ENCODE results near the gene SERPINH1.

Gene SERPINH1

DNA sequence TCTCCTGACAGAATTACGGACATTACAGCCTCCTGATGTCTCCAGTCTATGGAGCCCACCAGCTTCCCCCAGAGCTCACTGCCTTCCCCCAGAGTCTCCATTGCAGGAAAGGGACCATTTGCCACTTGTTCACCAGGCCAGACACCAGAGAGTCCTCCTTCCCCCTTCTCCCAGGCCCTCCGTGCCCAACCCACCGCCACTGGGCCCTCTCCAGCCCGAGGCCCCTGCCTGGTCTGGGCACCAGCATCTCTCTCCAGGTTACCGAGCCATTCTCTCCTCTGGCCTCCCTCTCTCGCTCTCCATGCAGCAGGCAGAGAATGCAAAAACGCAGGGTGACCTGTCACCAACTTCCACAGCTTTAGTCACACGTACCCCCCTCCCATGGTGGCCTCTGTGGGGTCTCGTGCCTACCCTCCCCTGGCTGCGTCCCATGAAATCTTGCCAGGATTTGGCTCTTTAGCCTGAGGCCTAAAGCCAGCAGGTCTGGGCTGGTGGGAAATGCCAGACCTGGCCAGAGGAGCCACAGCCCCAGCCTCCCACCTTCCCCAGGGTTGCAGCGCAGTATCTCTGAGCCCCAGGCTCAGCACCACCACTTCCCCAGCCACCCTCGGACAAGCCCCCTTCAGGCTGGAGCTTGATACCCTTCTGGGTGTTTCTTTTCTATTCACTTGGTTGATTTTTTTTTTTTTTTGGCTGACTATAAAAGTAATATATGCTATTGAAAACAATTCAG is 6.8 kb upstream of the SERPINH1 start:
- no peak for DNase-seq

DNA sequence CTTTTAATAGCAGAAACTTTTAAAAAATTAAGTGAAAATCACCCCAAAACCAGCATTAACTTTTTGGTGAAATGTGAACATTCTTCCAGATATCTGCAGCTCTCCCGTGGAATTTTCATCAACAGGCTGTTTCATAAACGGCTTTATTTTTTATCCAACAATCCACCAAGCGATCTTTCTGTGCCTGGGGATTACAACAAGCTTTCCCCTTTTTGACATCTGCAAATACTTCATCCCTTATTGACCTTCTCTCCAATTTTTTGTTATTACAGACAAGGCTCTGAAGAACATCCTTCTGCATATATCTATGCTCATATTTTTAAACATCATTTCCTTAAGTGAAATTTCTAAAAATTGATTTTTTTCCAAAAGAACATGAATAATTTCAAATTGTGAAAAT is 5.8 kb upstream of the SERPINH1 start:
- no peak for DNase-seq

DNA sequence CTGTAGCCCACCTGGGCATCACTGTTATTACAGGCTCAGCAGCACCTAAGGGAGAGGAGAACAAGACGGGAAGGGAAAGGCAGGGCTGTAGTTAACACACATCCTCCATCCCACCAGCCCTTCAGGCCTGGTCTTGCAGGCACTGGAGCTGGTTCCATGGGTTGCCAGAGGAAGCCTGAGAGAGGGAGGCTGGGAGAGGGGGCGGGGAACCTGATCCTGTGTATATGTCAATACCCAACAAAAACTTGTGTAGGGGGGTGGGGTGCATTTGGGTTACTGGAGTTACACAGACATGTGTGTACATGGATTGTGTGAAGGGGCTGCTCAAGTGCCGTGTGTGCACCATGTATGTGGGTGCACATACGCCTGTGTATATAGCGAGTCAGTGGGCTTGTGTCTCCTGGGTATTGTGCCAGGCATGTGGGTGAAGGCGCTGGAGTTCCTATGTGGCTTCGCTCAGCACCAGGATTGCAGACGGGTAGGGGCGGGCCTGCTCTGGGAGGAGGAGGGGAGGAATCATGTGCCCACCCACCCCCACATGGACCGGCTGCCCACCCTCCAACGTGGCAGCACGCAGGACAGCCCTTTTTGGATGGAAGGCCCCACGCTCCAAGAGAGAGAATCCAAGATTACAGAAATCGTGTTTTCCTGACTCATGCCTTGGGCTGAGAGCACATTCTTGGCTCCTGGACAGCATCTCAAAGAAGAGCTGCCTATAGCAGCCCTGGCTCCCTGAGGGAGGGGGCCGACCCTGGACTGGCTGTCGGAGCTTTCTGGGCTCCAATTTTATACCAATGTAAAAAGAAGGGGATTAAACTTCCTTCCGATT is 4.2 kb upstream of the SERPINH1 start:
- DNase-seq = peak; percentile 98

DNA sequence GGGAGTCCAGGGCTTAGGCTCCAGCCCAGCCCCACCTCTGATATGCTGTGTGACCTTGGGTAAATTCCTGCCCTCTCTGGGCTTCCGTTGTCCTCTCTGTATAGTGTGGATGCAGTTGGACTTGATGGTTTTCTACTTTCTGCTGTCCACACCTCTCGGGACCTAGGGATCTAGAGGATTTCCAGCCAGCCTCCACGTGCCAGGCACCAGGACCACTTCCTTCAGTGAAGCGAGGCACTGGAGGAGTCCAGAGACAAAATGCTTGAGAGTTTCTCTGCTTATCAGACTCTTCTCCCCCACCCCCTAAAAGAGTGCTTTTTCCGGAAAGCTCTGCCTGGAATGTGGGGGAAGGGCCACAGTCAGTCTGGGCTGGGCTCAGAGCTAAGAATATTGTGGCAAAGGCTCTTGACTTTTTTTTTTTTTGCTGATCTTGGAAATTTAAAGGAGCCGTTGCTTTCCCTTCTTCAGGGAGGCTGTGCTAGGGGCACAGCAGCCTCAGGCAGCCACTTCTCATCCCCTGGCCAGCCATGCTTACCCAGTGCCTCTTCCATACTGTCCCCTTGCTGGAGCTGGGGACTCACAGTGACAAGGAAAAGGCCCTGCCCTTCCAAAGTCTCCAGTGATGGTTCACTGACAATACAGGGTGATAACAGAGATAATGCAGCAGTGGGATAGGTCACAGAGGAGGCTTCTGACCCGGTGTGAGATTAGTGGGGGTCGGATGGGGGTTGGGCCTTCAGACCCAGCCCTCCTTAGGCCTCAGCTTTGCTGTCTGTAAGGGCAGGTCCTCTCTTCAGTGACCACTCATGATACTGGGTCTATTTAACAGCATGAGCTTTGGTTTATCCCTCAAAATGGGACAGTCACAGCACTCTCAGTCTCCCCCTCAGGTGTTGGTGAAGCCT is 2.9 kb upstream of the SERPINH1 start:
- peak; percentile 95 for DNase-seq

DNA sequence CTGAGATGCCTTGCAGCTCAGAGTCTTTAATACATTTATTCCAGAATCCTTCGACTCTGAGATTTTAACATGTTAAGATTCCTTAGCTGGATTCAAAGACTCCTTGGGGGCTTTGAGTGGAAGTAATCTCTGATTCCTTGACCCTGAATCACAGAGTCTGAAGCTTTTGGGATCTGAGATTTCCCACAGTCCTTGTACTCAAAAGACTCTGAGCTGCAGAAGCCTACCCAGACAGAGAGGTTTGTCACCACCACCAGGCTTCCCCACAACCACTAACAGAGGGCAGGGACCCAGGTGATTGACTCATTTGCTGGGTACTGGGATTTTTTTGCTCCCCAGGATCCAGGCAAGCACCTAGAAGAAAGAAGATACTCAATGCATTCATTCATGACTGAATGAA is 1.4 kb upstream of the SERPINH1 start:
- peak; percentile 66 for DNase-seq

DNA sequence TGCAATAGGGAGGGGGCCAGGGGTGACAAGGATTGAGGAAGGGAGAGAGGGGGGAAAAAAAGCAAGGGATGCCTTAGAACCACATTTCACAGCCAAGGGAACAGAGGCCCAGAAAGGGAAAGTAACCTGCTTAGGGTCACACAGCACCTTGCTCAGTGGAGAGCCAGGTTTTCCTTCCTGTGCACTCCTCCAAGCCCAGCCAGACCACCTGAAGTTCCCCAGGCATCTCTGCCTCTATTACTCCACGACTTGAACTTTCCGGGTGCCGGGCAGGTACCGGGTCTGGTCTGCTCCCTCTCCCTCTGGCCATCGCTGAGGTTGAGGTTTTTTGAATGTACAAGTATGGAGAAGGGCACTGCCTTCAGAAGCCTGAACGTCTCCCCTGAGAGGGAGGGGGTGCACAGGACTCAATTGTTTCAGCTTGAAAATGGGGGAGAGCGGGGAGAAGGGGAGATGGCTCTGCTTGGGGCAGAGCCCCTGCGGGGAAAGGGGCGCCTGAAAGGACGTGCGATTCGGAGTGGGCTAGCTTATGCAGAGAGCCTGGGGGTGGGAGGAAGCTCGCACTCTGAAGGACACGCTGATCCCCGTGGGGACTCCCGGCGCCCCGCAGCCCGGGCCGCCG is 516 bp upstream of the SERPINH1 start:
- no peak for DNase-seq

DNA sequence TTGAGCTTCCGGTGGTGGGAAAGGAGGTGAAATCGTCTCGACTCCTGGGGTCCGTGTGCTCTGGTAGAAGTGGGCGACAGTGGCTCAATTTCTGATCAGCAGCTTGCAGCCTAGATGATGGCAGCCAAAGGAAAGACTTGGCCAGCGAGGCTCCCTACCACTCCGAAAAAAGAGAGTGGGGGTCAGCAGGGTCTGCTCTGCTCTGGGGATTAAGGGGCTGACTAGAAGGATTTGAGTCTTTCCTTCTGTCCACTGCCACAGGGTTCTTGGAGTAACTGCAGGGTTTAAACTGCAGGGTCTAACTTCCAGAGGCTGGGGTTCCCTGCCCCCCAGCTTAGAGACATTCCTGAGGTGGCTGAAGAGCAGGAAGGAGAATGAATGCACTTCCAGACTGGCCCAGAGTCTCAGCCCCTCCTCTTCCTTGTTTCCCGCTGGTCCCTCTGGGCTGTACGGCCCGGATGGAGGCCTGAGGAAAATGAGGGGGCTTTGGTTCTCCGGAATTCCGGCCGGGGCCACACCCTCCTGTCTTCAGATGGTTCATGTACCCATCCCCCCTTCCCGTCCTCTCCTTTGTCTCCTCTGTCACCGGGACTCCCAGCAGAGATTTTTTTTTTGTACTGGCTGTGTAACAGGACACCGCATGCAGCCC is 907 bp downstream of the SERPINH1 start:
- DNase-seq = peak; percentile 86

DNA sequence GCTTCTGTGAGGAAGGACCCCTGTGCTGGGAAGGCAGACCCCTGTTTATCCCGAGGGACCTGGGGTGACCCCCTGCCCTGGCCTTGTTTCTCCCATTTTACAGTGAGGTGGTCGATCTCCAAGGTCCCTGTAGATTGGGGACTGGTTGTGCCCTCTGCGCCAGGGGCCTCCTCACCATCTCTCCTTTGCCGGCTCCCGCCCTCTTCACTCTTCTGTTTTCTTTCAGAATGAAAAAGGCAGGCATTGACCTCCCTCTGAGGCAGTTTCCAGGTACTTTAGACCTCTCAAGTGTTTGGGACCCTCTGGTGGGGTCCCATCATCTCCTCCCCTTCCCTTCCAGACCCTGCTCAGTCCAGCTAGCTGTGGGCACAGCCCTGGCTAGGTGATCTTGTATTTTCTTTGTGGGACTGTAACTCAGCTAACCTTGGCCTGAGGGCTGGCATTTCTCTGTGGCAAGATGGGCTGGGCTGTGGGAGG is 1.5 kb downstream of the SERPINH1 start:
- no peak for DNase-seq

DNA sequence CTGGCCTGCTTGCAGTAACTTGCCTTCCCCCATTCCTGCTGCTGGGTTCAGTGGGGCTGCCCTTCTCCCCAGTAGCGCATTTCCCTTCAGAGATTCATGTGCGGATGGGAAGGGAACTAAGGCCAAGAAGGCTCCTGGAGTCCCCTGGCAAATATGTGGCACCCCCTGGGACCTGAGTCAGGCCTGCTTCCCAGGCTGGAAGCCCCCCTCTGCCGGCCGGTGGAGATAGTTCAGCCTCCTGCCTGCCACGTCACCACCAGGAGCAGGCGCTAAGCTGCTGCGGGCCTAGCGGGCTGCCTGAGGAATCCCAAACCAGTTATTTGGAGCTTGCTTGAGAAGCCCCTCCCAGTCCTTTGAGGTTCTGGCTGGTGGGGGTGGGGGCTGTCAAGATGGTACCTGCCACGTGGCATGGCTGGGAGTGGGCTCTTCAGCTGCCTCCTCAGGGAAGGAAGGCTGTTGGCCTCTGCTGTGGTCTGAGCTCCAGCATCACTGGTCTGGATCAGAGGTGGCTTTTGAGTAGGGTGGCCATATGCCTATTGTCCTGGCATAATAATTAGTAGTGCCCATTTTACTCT is 2.0 kb downstream of the SERPINH1 start:
- DNase-seq = peak; percentile 96

DNA sequence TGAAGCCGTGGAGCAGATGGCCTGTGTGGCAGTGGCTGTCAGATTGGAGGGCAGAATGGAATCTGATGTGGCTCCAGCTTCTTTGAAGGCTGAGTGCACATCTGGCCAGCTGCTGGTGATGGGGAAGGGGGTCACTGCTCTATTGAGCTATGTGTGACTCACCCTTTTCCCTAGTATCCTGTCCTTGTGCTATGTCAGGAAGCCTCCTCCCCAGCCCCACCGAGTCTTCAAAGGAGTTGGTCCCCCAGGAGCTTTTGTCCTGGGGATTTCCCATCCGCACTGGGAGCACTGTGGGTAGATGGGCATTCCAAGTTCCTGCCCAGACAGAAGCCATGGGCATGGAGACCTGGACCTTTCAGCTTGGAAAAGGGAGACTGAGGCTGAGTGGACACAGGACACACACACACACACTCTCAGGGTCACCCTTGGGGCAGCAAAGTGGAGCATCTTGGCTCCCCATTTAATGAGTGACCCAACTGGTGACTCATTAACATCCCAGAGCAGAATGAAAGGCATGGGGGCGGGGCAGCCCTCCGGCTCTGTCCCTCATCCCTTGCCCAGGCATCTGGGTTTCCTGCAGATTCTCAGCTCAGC is 3.3 kb downstream of the SERPINH1 start:
- peak; percentile 84 for DNase-seq

DNA sequence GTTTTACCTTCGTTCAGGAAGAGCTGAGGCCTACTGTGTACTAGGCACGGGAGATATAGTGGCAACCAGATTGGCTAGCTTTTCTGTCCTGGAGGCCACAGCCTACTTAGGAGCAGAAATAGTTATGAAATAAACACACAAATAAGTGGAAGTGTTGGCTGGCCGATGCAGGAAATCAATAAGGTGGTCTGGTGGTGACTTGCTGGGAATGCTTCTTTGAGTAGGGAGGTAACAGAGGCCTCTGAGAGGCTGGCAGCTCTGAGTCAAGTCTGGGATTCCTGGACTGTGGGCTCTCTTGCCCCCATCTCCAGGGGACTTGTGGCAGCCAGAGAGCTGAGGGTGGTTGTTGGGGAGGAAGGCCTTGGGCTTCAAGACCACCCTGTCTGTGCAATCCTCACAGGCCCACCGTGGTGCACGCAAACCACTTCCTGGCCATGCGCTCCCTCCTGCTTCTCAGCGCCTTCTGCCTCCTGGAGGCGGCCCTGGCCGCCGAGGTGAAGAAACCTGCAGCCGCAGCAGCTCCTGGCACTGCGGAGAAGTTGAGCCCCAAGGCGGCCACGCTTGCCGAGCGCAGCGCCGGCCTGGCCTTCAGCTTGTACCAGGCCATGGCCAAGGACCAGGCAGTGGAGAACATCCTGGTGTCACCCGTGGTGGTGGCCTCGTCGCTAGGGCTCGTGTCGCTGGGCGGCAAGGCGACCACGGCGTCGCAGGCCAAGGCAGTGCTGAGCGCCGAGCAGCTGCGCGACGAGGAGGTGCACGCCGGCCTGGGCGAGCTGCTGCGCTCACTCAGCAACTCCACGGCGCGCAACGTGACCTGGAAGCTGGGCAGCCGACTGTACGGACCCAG is 4.1 kb downstream of the SERPINH1 start:
- DNase-seq = no peak

DNA sequence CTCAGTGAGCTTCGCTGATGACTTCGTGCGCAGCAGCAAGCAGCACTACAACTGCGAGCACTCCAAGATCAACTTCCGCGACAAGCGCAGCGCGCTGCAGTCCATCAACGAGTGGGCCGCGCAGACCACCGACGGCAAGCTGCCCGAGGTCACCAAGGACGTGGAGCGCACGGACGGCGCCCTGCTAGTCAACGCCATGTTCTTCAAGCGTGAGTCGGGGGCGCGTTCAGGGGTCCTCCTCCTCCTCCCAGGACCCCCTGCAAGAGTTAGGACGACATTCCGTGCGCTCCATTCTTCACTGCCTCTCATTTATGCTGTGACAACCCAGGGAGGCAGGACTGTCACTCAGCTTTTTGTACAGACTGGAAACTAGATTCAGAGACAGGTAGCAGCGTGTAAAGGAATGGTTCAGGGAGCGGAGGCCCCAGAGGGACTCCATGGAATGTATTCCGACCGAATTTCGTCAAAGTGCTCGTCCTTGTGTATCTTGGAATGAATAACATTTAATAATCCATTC is 4.8 kb downstream of the SERPINH1 start:
- DNase-seq = no peak

DNA sequence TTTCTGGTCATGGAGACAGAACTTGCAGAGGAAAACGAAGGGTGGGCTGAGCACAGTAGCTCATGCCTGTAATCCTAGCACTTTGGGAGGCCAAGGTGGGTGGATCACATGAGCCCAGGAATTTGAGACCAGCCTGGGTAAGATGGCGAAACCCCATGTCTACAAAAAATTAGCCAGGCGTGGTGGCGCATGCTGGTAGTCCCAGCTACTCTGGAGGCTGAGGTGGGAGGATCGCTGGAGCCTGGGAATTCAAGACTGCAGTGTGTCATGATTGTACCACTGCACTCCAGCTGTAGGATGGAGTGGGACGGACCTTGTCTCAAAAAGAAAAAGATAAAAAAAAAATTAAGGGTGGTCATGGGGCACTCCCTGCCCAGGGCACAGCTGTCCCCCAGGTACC is 5.9 kb downstream of the SERPINH1 start:
- DNase-seq = no peak

DNA sequence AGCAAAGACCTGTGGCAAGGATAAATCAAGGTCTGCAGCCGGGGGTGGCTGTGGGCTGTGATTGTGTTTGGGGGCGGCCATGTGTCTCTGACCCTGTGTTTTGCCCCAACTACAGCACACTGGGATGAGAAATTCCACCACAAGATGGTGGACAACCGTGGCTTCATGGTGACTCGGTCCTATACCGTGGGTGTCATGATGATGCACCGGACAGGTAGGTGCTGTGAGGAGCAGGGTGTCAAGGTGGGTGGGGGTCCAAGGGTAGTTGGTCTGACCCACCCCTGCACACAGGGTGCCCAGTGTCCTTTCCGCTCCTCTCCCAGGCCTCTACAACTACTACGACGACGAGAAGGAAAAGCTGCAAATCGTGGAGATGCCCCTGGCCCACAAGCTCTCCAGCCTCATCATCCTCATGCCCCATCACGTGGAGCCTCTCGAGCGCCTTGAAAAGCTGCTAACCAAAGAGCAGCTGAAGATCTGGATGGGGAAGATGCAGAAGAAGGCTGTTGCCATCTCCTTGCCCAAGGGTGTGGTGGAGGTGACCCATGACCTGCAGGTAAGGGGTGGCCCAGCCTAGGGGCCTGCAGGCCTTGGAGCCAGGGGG is 6.7 kb downstream of the SERPINH1 start:
- no peak for DNase-seq

DNA sequence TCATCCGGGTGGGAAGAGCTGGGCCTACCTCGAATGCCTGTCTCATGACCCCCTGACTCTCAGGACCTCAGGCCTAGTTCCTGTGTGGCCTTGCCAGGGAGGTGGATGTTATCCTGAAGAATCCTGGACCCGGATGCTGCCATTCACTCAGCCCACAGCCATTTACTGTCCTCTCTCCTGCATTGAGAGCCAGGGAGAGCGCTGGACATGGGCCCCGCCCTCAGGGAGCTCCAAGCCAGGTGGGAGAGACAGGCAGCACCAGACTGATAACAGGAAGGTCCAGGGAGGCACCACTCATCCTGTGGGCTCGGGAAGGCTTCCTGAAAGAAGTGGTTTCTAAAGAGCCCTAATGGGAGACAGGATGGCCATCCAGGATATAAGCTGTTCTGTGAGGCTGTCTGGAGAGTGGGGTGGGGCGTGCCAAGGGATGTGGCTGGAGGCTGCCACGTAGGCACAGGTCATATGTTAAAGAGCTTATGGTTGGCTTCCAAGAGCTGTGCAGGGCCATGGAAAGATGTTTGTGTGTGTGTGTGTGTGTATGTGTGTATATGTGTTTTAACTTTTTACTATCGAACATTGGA is 8.6 kb downstream of the SERPINH1 start:
- DNase-seq = no peak

DNA sequence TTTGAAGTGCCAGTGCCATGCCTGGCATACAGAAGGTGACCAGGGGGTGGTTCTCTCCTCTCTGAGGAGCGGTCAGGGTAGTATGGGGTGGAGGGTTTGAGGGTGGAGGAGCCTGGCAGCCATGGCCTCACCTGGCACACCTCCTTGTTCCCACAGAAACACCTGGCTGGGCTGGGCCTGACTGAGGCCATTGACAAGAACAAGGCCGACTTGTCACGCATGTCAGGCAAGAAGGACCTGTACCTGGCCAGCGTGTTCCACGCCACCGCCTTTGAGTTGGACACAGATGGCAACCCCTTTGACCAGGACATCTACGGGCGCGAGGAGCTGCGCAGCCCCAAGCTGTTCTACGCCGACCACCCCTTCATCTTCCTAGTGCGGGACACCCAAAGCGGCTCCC is 9.6 kb downstream of the SERPINH1 start:
- DNase-seq = no peak

DNA sequence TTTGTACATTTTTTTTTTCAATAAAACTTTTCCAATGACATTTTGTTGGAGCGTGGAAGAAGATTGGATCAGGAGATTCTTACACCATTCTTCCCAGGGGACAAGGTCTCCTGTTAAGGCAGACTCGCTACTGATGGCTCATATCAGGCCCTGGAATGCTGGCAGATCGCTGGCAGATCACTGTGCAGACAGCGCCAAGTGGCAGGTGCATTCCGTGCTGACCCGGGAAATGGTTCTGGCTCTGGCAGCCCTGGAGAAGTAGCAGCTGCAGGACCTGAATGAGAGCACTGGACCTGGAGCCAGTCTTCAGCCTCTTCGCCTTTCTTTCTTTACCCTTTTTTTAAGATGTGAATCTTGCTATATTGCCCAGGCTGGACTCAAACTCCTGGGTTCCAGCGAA is 10.7 kb downstream of the SERPINH1 start:
- DNase-seq = no peak

DNA sequence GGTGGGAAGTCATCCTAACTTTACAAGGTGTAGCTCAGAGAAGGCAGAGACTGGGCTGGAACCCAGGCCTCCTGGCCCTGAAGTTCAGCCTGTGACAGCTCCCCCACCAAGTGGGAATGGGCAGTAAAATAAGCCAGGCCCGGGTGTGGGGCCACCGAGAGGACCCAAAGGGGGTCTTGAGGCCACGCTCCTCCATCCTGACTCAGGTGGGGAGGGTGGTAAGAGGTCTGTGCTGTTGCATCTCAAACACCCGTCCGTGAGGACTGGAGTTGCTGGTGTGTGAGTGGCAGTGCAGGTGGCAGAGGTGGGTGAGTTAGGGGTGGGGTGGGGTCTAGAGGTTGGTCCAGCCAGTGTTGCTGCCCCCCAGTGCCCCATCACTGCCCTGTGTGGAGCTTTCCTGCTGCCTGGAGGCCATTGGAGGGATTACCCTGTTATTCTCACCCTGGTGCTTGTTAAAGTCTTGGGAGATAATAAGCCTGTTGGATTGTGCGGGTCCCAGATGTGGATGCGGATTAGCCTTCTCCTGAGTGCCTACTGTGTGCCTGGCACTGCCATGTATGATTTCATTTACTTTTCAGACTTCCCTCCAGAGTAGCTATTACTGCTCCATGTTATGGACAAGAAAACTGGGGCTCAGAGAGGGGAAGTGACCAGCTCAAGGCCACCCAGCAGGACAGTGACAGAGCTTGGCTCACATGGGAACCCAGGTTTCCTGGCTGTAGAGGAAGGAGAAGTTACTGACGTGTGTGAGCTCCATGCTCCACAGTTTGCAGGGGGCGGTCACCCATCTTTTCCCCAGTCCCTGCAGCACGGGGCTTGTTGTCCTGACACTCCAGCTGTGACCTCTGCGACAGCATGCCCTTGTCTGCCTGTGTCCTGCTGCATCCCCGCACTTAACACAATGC is 12.9 kb downstream of the SERPINH1 start:
- peak; percentile 49 for DNase-seq
